ENCODE measurements around the gene JUP. TPM values are rescaled to one million over a fixed set of nuclear protein-coding genes. Genes with fewer than 3 reads are reported as not detected.

JUP gene
- total RNA-seq, 2 experiments from 2014 or later, result 1.5 to 1.8 TPM

- no peaks in the 10 kb centered on the region for H3K27me3 Mint-ChIP-seq
- no peak overlapping the region for H3K4me3 Mint-ChIP-seq
- H3K36me3 Mint-ChIP-seq (ENCODE audit: low read depth), result peaks cover 2% of the 10 kb centered on the region
- ChIA-PET POLR2A (interaction anchor here (0.6 to 2.1 kb wide), 2 partner anchors 11 to 141 kb away, joined by 4 to 5 read pairs; no protein-coding TSS in a partner anchor), CTCF (interaction anchor here (0.7 to 0.9 kb wide), 2 partner anchors 11 to 42 kb away, joined by 3 read pairs; partner anchors contain the start of genes KLHL11 and P3H4)
- DNase-seq, result no peak
- H3K9me3 Mint-ChIP-seq, result no peaks in the 10 kb centered on the region
- H3K4me1 Mint-ChIP-seq (ENCODE audit: low read depth), result no peaks in the 10 kb centered on the region
- no peak for TF ChIP-seq CTCF (IDR thresholded peaks at IDR 0.05)
- no peak overlapping the region for H3K27ac Mint-ChIP-seq
- intact Hi-C loops (cut with micrococcal nuclease), result no loop called here
- no peak for ATAC-seq
These were observed 36.0 kb upstream of the JUP start for GRCh38 chr17:41822216-41823140.

- CTCF ChIA-PET, result no interaction called here
- ATAC-seq, result no peak
- no peak overlapping the region for H3K27ac Mint-ChIP-seq
- TF ChIP-seq CTCF (IDR thresholded peaks at IDR 0.05), result no peak
- H3K4me1 Mint-ChIP-seq (ENCODE audit: low read depth), result no peaks in the 10 kb centered on the region
- POLR2A ChIA-PET, result interaction anchor here (2.1 kb wide), 1 partner anchor 11 kb away, joined by 5 read pairs; no protein-coding TSS in a partner anchor
- DNase-seq, result no peak
- intact Hi-C loops (cut with micrococcal nuclease), result no loop called here
- H3K27me3 Mint-ChIP-seq, result no peaks in the 10 kb centered on the region
- H3K4me3 Mint-ChIP-seq, result no peak overlapping the region
- H3K9me3 Mint-ChIP-seq, result no peaks in the 10 kb centered on the region
- no peaks in the 10 kb centered on the region for H3K36me3 Mint-ChIP-seq (ENCODE audit: low read depth)
These were observed 35.3 kb upstream of the JUP start for GRCh38 chr17:41821776-41822175.

GRCh38 chr17:41818024-41818423 is 31.5 kb upstream of the JUP start:
- H3K36me3 Mint-ChIP-seq (ENCODE audit: low read depth), result no peaks in the 10 kb centered on the region
- no peak overlapping the region for H3K4me3 Mint-ChIP-seq
- ATAC-seq (no peak), DNase-seq (no peak)
- ChIA-PET POLR2A (no interaction called here), CTCF (no interaction called here)
- peaks cover 3% of the 10 kb centered on the region for H3K4me1 Mint-ChIP-seq (ENCODE audit: low read depth)
- H3K27me3 Mint-ChIP-seq, result peaks cover 2% of the 10 kb centered on the region
- H3K9me3 Mint-ChIP-seq, result no peaks in the 10 kb centered on the region
- H3K27ac Mint-ChIP-seq, result no peak overlapping the region
- intact Hi-C loops (cut with micrococcal nuclease), result no loop called here
- TF ChIP-seq CTCF (IDR thresholded peaks at IDR 0.05), result no peak

- no peaks in the 10 kb centered on the region for H3K9me3 Mint-ChIP-seq
- intact Hi-C loops (cut with micrococcal nuclease), result no loop called here
- TF ChIP-seq CTCF (IDR thresholded peaks at IDR 0.05), result no peak
- ChIA-PET CTCF (no interaction called here), POLR2A (no interaction called here)
- no peaks in the 10 kb centered on the region for H3K36me3 Mint-ChIP-seq (ENCODE audit: low read depth)
- H3K4me3 Mint-ChIP-seq, result no peak overlapping the region
- H3K27ac Mint-ChIP-seq, result no peak overlapping the region
- peaks cover 5% of the 10 kb centered on the region for H3K27me3 Mint-ChIP-seq
- H3K4me1 Mint-ChIP-seq (ENCODE audit: low read depth), result peaks cover 8% of the 10 kb centered on the region
- no peak for ATAC-seq
- no peak for DNase-seq
These were observed 30.3 kb upstream of the JUP start for GRCh38 chr17:41816637-41817320.
